ENCODE data around the gene NUCKS1.

The NUCKS1 gene

GRCh38 chr1:205772607-205773032 is 22.6 kb upstream of the NUCKS1 start:
- DNase-seq (ENCODE audit: low read depth in 3 of 3, low spot score in 1 of 3): no peak

GRCh38 chr1:205770618-205771017 is 20.6 kb upstream of the NUCKS1 start:
- DNase-seq (ENCODE audit: low read depth in 3 of 3, low spot score in 1 of 3): no peak

GRCh38 chr1:205769641-205770365 is 19.8 kb upstream of the NUCKS1 start:
- no peak for DNase-seq (ENCODE audit: low read depth in 3 of 3, low spot score in 1 of 3)

GRCh38 chr1:205767248-205767647 is 17.3 kb upstream of the NUCKS1 start:
- DNase-seq (ENCODE audit: low read depth in 3 of 3, low spot score in 1 of 3): no peak

- DNase-seq (ENCODE audit: low read depth in 3 of 3, low spot score in 1 of 3): no peak
Observed at GRCh38 chr1:205766570-205766969, 16.6 kb upstream of the NUCKS1 start.

- DNase-seq (ENCODE audit: low read depth in 3 of 3, low spot score in 1 of 3): no peak
Observed at GRCh38 chr1:205766038-205766437, 16.1 kb upstream of the NUCKS1 start.

- DNase-seq (ENCODE audit: low read depth in 3 of 3, low spot score in 1 of 3): no peak
Observed at GRCh38 chr1:205764578-205764977, 14.6 kb upstream of the NUCKS1 start.

GRCh38 chr1:205763980-205764379 is 14.0 kb upstream of the NUCKS1 start:
- DNase-seq (ENCODE audit: low read depth in 3 of 3, low spot score in 1 of 3): no peak

GRCh38 chr1:205760606-205761005 is 10.6 kb upstream of the NUCKS1 start:
- no peak for DNase-seq (ENCODE audit: low read depth in 3 of 3, low spot score in 1 of 3)

GRCh38 chr1:205756552-205756951 is 6.6 kb upstream of the NUCKS1 start:
- no peak for DNase-seq (ENCODE audit: low read depth in 3 of 3, low spot score in 1 of 3)

GRCh38 chr1:205754857-205755256 is 4.9 kb upstream of the NUCKS1 start:
- DNase-seq (ENCODE audit: low read depth in 3 of 3, low spot score in 1 of 3): no peak

GRCh38 chr1:205751036-205751651 is 1.2 kb upstream of the NUCKS1 start:
- no peak for DNase-seq (ENCODE audit: low read depth in 3 of 3, low spot score in 1 of 3)

- DNase-seq (ENCODE audit: low read depth in 3 of 3, low spot score in 1 of 3): peak; percentile 81 to 90 (median 90)
Observed at GRCh38 chr1:205749234-205750137, 496 bp downstream of the NUCKS1 start.

- no peak for DNase-seq (ENCODE audit: low read depth in 3 of 3, low spot score in 1 of 3)
Observed at GRCh38 chr1:205748403-205749233, 1.4 kb downstream of the NUCKS1 start.

GRCh38 chr1:205746757-205747412 is 3.1 kb downstream of the NUCKS1 start:
- DNase-seq (ENCODE audit: low read depth in 3 of 3, low spot score in 1 of 3): no peak

- DNase-seq (ENCODE audit: low read depth in 3 of 3, low spot score in 1 of 3): no peak
Observed at GRCh38 chr1:205744403-205744802, 5.6 kb downstream of the NUCKS1 start.

- no peak for DNase-seq (ENCODE audit: low read depth in 3 of 3, low spot score in 1 of 3)
Observed at GRCh38 chr1:205743977-205744376, 6.0 kb downstream of the NUCKS1 start.

GRCh38 chr1:205741681-205742080 is 8.3 kb downstream of the NUCKS1 start:
- no peak for DNase-seq (ENCODE audit: low read depth in 3 of 3, low spot score in 1 of 3)

GRCh38 chr1:205739348-205740160 is 10.4 kb downstream of the NUCKS1 start:
- no peak for DNase-seq (ENCODE audit: low read depth in 3 of 3, low spot score in 1 of 3)

- no peak for DNase-seq (ENCODE audit: low read depth in 3 of 3, low spot score in 1 of 3)
Observed at GRCh38 chr1:205735218-205735617, 14.8 kb downstream of the NUCKS1 start.
